Measurements from ENCODE around the gene LENG1. TPM values are rescaled to one million over a fixed set of nuclear protein-coding genes. Genes with fewer than 3 reads are reported as not detected.
A peak's percentile ranks its signal among the peaks of the same experiment; 100 is the strongest.

LENG1 gene
- total and polyA plus RNA-seq, 9 of the 15 experiments (the other 6 are each of a cell fraction or from before 2014, with no cell fraction given): 0.30 to 10.5 (median 4.7) TPM

DNA sequence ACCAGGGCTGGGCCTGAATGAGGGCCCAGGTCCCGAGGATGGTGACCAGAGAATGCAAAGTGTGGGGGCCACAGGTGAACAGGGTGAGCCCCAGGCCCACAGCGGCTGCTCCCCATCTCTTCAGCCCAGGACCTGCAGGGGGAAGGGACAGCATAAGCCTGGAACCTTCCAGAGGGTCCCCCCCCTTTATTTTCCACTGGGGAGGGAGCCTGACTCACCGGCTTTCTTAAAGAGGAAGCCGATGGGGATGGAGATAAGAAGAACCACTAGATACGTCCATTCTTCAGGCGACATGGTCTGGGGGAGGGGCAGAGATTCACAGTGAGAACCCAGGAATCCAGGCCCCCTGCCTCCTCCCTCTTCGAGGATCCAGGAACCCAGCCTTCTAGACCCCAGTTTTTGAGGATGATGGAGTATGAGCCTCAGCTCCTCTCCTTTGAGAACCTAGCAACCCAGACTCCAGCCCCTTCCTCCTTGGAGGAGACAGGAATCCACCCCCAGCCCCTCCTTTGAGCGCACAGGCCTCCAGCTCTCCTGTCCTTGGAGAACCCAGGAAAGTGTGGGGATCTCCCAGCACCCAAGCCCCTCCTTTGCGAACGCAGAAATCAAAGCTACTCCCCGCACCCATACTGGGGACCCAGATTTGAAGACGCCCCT is 28.8 kb upstream of the LENG1 start (continued):
- peak; percentile 98 for TF ChIP-seq FOSL1 (tag; conservative IDR thresholded peaks at IDR 0.05)
- no peak for TF ChIP-seq XRCC3 (IDR thresholded peaks at IDR 0.05)
- TF ChIP-seq CCNT2 (IDR thresholded peaks at IDR 0.05; ENCODE audit: borderline replicate concordance, extremely low read depth, insufficient read length, low read depth, low read length): peak; percentile 51
- no peak for TF ChIP-seq ZC3H4 (CRISPR knock-in tag; IDR thresholded peaks at IDR 0.05; ENCODE audit: borderline replicate concordance)
- TF ChIP-seq SMC3 (conservative IDR thresholded peaks at IDR 0.05; ENCODE audit: insufficient read depth, low read depth, low read length): no peak
- no peak for TF ChIP-seq PML (IDR thresholded peaks at IDR 0.05; ENCODE audit: low read length)
- no peak for TF ChIP-seq BDP1 (IDR thresholded peaks at IDR 0.05; ENCODE audit: insufficient read depth, insufficient read length)
- TF ChIP-seq NCOA6 (IDR thresholded peaks at IDR 0.05): no peak
- TF ChIP-seq, protein P1, sequence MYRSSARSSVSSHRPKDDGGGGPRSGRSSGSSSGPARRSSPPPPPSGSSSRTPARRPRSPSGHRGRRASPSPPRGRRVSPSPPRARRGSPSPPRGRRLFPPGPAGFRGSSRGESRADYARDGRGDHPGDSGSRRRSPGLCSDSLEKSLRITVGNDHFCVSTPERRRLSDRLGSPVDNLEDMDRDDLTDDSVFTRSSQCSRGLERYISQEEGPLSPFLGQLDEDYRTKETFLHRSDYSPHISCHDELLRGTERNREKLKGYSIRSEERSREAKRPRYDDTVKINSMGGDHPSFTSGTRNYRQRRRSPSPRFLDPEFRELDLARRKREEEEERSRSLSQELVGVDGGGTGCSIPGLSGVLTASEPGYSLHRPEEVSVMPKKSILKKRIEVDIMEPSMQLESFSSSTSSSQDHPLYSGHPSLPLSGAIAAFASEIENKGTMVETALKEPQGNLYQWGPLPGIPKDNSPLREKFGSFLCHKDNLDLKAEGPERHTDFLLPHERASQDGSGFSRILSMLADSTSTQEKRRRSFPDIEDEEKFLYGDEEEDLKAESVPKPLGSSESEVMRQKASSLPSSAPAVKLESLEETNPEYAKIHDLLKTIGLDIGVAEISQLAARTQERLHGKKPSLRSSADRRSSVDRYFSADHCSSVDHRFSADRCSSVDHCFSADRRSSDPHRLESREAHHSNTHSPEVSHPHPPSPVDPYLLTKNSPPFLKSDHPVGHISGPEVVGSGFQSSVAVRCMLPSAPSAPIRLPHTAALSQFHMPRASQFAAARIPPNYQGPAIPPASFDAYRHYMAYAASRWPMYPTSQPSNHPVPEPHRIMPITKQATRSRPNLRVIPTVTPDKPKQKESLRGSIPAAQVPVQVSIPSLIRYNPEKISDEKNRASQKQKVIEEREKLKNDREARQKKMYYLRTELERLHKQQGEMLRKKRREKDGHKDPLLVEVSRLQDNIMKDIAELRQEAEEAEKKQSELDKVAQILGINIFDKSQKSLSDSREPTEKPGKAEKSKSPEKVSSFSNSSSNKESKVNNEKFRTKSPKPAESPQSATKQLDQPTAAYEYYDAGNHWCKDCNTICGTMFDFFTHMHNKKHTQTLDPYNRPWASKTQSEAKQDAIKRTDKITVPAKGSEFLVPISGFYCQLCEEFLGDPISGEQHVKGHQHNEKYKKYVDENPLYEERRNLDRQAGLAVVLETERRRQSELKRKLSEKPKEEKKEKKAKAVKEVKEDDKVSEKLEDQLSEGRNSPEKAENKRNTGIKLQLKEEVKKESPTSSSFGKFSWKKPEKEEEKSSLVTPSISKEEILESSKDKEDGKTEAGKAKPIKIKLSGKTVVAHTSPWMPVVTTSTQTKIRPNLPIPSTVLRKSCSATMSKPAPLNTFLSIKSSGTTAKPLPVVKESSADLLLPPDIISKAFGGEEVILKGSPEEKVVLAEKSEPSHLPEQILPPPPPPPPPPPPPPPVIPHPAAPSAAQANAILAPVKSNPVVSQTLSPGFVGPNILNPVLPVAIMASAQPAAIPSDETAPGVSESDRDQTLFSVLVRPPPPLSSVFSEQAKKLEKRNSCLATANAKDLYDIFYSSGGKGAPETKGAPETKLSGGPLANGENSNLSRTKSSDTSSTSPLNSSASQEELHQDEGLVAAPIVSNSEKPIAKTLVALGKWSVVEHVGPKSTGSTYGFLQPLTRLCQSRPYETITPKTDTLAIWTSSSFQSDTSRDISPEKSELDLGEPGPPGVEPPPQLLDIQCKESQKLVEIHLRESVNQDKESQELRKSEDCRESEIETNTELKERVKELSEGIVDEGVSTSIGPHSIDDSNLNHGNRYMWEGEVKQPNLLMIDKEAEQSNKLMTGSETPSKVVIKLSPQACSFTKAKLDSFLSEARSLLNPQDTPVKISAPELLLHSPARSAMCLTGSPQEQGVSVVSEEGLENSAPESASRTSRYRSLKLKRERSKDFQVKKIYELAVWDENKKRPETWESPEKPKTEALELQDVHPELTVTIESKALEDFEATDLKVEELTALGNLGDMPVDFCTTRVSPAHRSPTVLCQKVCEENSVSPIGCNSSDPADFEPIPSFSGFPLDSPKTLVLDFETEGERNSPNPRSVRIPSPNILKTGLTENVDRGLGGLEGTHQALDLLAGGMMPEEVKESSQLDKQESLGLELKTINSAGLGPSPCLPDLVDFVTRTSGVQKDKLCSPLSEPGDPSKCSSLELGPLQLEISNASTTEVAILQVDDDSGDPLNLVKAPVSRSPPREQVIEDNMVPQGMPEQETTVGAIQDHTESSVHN (IDR thresholded peaks at IDR 0.05; ENCODE audit: borderline replicate concordance in 1 of 2, low read depth in 1 of 2): no peak
- TF ChIP-seq, protein P2, sequence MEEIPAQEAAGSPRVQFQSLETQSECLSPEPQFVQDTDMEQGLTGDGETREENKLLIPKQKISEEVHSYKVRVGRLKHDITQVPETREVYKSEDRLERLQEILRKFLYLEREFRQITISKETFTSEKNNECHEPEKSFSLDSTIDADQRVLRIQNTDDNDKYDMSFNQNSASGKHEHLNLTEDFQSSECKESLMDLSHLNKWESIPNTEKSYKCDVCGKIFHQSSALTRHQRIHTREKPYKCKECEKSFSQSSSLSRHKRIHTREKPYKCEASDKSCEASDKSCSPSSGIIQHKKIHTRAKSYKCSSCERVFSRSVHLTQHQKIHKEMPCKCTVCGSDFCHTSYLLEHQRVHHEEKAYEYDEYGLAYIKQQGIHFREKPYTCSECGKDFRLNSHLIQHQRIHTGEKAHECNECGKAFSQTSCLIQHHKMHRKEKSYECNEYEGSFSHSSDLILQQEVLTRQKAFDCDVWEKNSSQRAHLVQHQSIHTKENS (CRISPR knock-in tag; IDR thresholded peaks at IDR 0.05): no peak
- TF ChIP-seq CHD4 (IDR thresholded peaks at IDR 0.05; ENCODE audit: insufficient read depth, insufficient replicate concordance, low read depth, low read length, poor library complexity, severe bottlenecking): no peak
- TF ChIP-seq, protein P3, sequence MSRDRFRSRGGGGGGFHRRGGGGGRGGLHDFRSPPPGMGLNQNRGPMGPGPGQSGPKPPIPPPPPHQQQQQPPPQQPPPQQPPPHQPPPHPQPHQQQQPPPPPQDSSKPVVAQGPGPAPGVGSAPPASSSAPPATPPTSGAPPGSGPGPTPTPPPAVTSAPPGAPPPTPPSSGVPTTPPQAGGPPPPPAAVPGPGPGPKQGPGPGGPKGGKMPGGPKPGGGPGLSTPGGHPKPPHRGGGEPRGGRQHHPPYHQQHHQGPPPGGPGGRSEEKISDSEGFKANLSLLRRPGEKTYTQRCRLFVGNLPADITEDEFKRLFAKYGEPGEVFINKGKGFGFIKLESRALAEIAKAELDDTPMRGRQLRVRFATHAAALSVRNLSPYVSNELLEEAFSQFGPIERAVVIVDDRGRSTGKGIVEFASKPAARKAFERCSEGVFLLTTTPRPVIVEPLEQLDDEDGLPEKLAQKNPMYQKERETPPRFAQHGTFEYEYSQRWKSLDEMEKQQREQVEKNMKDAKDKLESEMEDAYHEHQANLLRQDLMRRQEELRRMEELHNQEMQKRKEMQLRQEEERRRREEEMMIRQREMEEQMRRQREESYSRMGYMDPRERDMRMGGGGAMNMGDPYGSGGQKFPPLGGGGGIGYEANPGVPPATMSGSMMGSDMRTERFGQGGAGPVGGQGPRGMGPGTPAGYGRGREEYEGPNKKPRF (IDR thresholded peaks at IDR 0.05; ENCODE audit: low read depth, low read length): no peak
- TF ChIP-seq, protein P4, sequence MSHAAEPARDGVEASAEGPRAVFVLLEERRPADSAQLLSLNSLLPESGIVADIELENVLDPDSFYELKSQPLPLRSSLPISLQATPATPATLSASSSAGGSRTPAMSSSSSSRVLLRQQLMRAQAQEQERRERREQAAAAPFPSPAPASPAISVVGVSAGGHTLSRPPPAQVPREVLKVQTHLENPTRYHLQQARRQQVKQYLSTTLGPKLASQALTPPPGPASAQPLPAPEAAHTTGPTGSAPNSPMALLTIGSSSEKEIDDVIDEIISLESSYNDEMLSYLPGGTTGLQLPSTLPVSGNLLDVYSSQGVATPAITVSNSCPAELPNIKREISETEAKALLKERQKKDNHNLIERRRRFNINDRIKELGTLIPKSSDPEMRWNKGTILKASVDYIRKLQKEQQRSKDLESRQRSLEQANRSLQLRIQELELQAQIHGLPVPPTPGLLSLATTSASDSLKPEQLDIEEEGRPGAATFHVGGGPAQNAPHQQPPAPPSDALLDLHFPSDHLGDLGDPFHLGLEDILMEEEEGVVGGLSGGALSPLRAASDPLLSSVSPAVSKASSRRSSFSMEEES (CRISPR knock-in tag; IDR thresholded peaks at IDR 0.05): no peak

All from K562 (cell line).